Duodenal mucosa (tissue), 2 donors: ENCODE data around the gene ELP1.

Source experiments
- H3K27ac ChIP-seq: one replicate; pipeline ENCODE4 v1.7.0; 2013; ENCODE audit warnings: low read depth, low read length
- H3K27me3 ChIP-seq, 2 donors: one replicate each; pipeline ENCODE4 v1.7.0; 2013; ENCODE audit warnings: low read length in 2 of 2, control low read depth in 1 of 2; ENCODE audit not compliant: insufficient read depth in 2 of 2, control insufficient read depth in 1 of 2
- H3K36me3 ChIP-seq, 2 donors: one replicate each; pipeline ENCODE4 v1.7.0; 2013; ENCODE audit warnings: low read length in 2 of 2, control low read depth in 1 of 2; ENCODE audit not compliant: insufficient read depth in 2 of 2, control insufficient read depth in 1 of 2
- H3K4me1 ChIP-seq, 2 donors: one replicate each; pipeline ENCODE4 v1.7.0; 2013; ENCODE audit warnings: low read length in 2 of 2, control low read depth in 1 of 2; ENCODE audit not compliant: insufficient read depth in 2 of 2, control insufficient read depth in 1 of 2
- H3K4me3 ChIP-seq, 2 donors: one replicate each; pipeline ENCODE4 v1.7.0; 2013; ENCODE audit warnings: low read length in 2 of 2, low read depth in 1 of 2
- H3K9ac ChIP-seq, 2 donors: one replicate each; pipeline ENCODE4 v1.7.0; 2013; ENCODE audit warnings: low read length in 2 of 2, low read depth in 1 of 2
- H3K9me3 ChIP-seq, 2 donors: one replicate each; pipeline ENCODE4 v1.7.0; 2013; ENCODE audit warnings: low read length in 2 of 2, control low read depth in 1 of 2; ENCODE audit not compliant: control insufficient read depth in 1 of 2

ELP1 gene

DNA sequence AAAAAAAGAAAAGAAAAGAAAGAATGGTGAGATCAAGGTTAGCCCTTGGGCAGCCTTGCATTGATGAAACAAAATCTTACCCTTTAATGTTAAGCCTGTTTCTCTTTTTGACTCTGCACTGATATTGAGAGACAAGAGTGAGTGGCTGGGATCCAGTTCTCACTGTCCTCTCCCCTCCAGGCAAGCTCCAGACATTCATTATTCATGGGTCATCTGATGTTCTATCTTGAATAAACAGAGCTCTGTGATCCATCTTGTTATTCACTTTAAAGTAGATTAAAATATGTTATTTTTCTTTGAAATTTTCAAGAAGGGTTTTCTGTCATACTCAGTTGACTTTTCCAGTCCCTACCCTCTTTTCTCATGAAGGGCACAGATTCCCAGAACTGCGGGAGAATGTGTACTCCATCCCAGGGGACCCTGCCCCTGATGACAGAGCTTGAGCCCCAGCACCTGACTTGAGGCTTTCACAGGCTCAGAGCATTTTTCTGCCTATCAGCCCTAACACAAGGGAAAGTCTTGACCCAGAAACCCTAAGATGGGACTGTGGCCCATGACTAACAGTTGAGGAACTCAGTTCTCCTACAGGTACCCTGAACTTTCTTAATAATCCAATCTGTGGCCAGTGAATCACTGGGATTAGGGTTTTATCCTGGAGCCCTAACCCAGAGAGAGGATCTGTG is 102.3 kb downstream of the ELP1 start:
- H3K9me3 ChIP-seq: no peaks in the 10 kb centered on the region
- no peak overlapping the region for H3K27ac ChIP-seq
- no peaks in the 10 kb centered on the region for H3K27me3 ChIP-seq
- H3K4me3 ChIP-seq: no peak overlapping the region
- no peaks in the 10 kb centered on the region for H3K4me1 ChIP-seq
- H3K36me3 ChIP-seq: no peaks in the 10 kb centered on the region
- H3K9ac ChIP-seq: no peak overlapping the region

GRCh38 chr9:108830272-108830671 is 103.7 kb downstream of the ELP1 start:
- Histone ChIP-seq H3K27ac (no peak overlapping the region), H3K36me3 (no peaks in the 10 kb centered on the region), H3K4me1 (no peaks in the 10 kb centered on the region), H3K9ac (no peak overlapping the region), H3K9me3 (no peaks in the 10 kb centered on the region), H3K4me3 (no peak overlapping the region), H3K27me3 (no peaks in the 10 kb centered on the region)

GRCh38 chr9:108823829-108824228 is 110.1 kb downstream of the ELP1 start:
- Histone ChIP-seq H3K27ac (no peak overlapping the region), H3K36me3 (no peaks in the 10 kb centered on the region), H3K27me3 (no peaks in the 10 kb centered on the region), H3K9me3 (peaks cover 6 to 9% of the 10 kb centered on the region in 2 donors), H3K9ac (no peak overlapping the region), H3K4me1 (no peaks in the 10 kb centered on the region), H3K4me3 (no peak overlapping the region)
